WTC11 (cell line): ENCODE data around the gene C20orf96. TPM values are rescaled to one million over a fixed set of nuclear protein-coding genes. Genes with fewer than 3 reads are reported as not detected.

Experiments
- ATAC-seq: fragments of 200-7000 bp; cut with Tn5 transposase; 2 replicates; pipeline ENCODE4 v1.10.0; 2021; ENCODE audit warnings: mild to moderate bottlenecking, moderate library complexity
- CTCF ChIA-PET: fragments of 300-600 bp; sonication (Branson Sonifier 250); formaldehyde crosslinking; loops from one replicate; lab custom pipeline; 2021; ENCODE audit warnings: antibody characterized with exemption; lab: Charles Lee
- POLR2A ChIA-PET: fragments of 350-600 bp; sonication (Branson Sonifier 250); formaldehyde crosslinking; loops from one replicate; lab custom pipeline; 2021; ENCODE audit warnings: antibody characterized with exemption; lab: Charles Lee
- DNase-seq: peaks from one replicate; pipeline ENCODE4 v3.0.0; 2021; ENCODE audit warnings: low spot score
- H3K27ac Mint-ChIP-seq: 2 replicates; pipeline ENCODE4 v1.8.0; 2021; ENCODE audit warnings: mixed read lengths
- H3K27me3 Mint-ChIP-seq: 2 replicates; pipeline ENCODE4 v1.8.0; 2021; ENCODE audit warnings: low read depth, mild to moderate bottlenecking, moderate library complexity, mixed read lengths
- H3K36me3 Mint-ChIP-seq: 2 replicates; pipeline ENCODE4 v1.8.0; 2021; ENCODE audit warnings: mixed read lengths
- H3K4me1 Mint-ChIP-seq: 2 replicates; pipeline ENCODE4 v1.8.0; 2022; ENCODE audit warnings: mixed read lengths
- H3K4me3 Mint-ChIP-seq: 2 replicates; pipeline ENCODE4 v1.8.0; 2021; ENCODE audit warnings: mild to moderate bottlenecking, moderate library complexity, mixed read lengths
- H3K9me3 Mint-ChIP-seq: 2 replicates; pipeline ENCODE4 v1.8.0; 2021; ENCODE audit warnings: mixed read lengths
- ATF1 ChIP-seq: sonication (generic); formaldehyde crosslinking; IDR thresholded peaks from 2 replicates; pipeline ENCODE4 v1.8.1; 2023; ENCODE audit warnings: mild to moderate bottlenecking, moderate library complexity, missing genetic modification reagents
- ATF2 ChIP-seq: sonication (generic); formaldehyde crosslinking; IDR thresholded peaks from 2 replicates; pipeline ENCODE4 v1.8.1; 2022; ENCODE audit warnings: low read depth, missing genetic modification reagents, borderline replicate concordance
- ETV6 ChIP-seq: sonication (generic); formaldehyde crosslinking; IDR thresholded peaks from 2 replicates; pipeline ENCODE4 v1.8.1; 2022; ENCODE audit warnings: mild to moderate bottlenecking, missing genetic modification reagents
- FOXJ3 ChIP-seq: sonication (generic); formaldehyde crosslinking; IDR thresholded peaks from 2 replicates; pipeline ENCODE4 v1.9.0; 2021; ENCODE audit warnings: missing genetic modification reagents, mild to moderate bottlenecking, borderline replicate concordance
- GABPB1 ChIP-seq: sonication (generic); formaldehyde crosslinking; IDR thresholded peaks from 2 replicates; pipeline ENCODE4 v1.8.1; 2023; ENCODE audit warnings: mild to moderate bottlenecking, missing genetic modification reagents
- GRHL2 ChIP-seq: fragments of 250-450 bp; sonication (Bioruptor Pico); IDR thresholded peaks from 2 replicates; pipeline ENCODE4 v1.8.0; 2022; ENCODE audit warnings: mild to moderate bottlenecking, moderate library complexity; ENCODE audit not compliant: insufficient replicate concordance, severe bottlenecking
- HMGA2 ChIP-seq: fragments of 250-450 bp; sonication (Bioruptor Pico); IDR thresholded peaks from 2 replicates; pipeline ENCODE4 v1.4.0; 2021; ENCODE audit warnings: mild to moderate bottlenecking, moderate library complexity
- IRF2 ChIP-seq: sonication (generic); formaldehyde crosslinking; IDR thresholded peaks from 2 replicates; pipeline ENCODE4 v1.8.0; 2022; ENCODE audit warnings: low read depth, missing genetic modification reagents, borderline replicate concordance
- JUN ChIP-seq: sonication (generic); formaldehyde crosslinking; IDR thresholded peaks from 2 replicates; pipeline ENCODE4 v1.8.0; 2023; ENCODE audit warnings: mild to moderate bottlenecking, missing genetic modification reagents
- KAT7 ChIP-seq: sonication (generic); formaldehyde crosslinking; IDR thresholded peaks from 2 replicates; pipeline ENCODE4 v1.8.1; 2023; ENCODE audit warnings: missing genetic modification reagents, mild to moderate bottlenecking, borderline replicate concordance
- MXD4 ChIP-seq: fragments of 250-450 bp; sonication (Bioruptor Pico); IDR thresholded peaks from 2 replicates; pipeline ENCODE4 v1.8.0; 2021; ENCODE audit warnings: mild to moderate bottlenecking, moderate library complexity, borderline replicate concordance
- NFE2L1 ChIP-seq: sonication (generic); formaldehyde crosslinking; IDR thresholded peaks from 2 replicates; pipeline ENCODE4 v1.8.1; 2023; ENCODE audit warnings: missing genetic modification reagents
- NR1H2 ChIP-seq: sonication (generic); formaldehyde crosslinking; IDR thresholded peaks from 2 replicates; pipeline ENCODE4 v1.9.0; 2021; ENCODE audit warnings: mild to moderate bottlenecking, moderate library complexity, missing genetic modification reagents
- PREB ChIP-seq: sonication (generic); formaldehyde crosslinking; IDR thresholded peaks from 2 replicates; pipeline ENCODE4 v1.8.1; 2022; ENCODE audit warnings: mild to moderate bottlenecking, missing genetic modification reagents, moderate library complexity, borderline replicate concordance
- RELA ChIP-seq: sonication (generic); formaldehyde crosslinking; IDR thresholded peaks from 2 replicates; pipeline ENCODE4 v1.8.1; 2022; ENCODE audit warnings: missing genetic modification reagents, mild to moderate bottlenecking, borderline replicate concordance
- SMAD3 ChIP-seq: sonication (generic); formaldehyde crosslinking; IDR thresholded peaks from 2 replicates; pipeline ENCODE4 v1.8.0; 2022; ENCODE audit warnings: missing genetic modification reagents, mild to moderate bottlenecking, borderline replicate concordance
- USF2 ChIP-seq: sonication (generic); formaldehyde crosslinking; IDR thresholded peaks from 2 replicates; pipeline ENCODE4 v1.8.1; 2023; ENCODE audit warnings: mild to moderate bottlenecking, missing genetic modification reagents, moderate library complexity
- ZBTB21 ChIP-seq: sonication (generic); formaldehyde crosslinking; IDR thresholded peaks from 2 replicates; pipeline ENCODE4 v1.8.1; 2023; ENCODE audit warnings: mild to moderate bottlenecking, missing genetic modification reagents, borderline replicate concordance
- ZNF121 ChIP-seq: sonication (generic); formaldehyde crosslinking; IDR thresholded peaks from 2 replicates; pipeline ENCODE4 v1.8.0; 2023; ENCODE audit warnings: missing genetic modification reagents
- ZNF138 ChIP-seq: sonication (generic); formaldehyde crosslinking; conservative IDR thresholded peaks from 2 replicates; pipeline ENCODE4 v1.8.1; 2022; ENCODE audit warnings: mild to moderate bottlenecking, moderate library complexity, missing genetic modification reagents
- ZNF219 ChIP-seq: sonication (generic); formaldehyde crosslinking; IDR thresholded peaks from 2 replicates; pipeline ENCODE4 v1.8.0; 2023; ENCODE audit warnings: missing genetic modification reagents, mild to moderate bottlenecking, borderline replicate concordance
- ZNF232 ChIP-seq: sonication (generic); formaldehyde crosslinking; IDR thresholded peaks from 2 replicates; pipeline ENCODE4 v1.8.0; 2022; ENCODE audit warnings: mild to moderate bottlenecking, missing genetic modification reagents
- ZNF263 ChIP-seq: sonication (generic); formaldehyde crosslinking; IDR thresholded peaks from 2 replicates; pipeline ENCODE4 v1.8.1; 2022; ENCODE audit warnings: low read depth, mild to moderate bottlenecking, moderate library complexity, missing genetic modification reagents
- ZNF317 ChIP-seq: sonication (generic); formaldehyde crosslinking; IDR thresholded peaks from 2 replicates; pipeline ENCODE4 v1.8.1; 2023; ENCODE audit warnings: low read depth, mild to moderate bottlenecking, moderate library complexity, missing genetic modification reagents, borderline replicate concordance
- ZNF396 ChIP-seq: fragments of 250-450 bp; sonication (Bioruptor Pico); IDR thresholded peaks from 2 replicates; pipeline ENCODE4 v1.8.0; 2021; ENCODE audit warnings: mild to moderate bottlenecking, moderate library complexity, borderline replicate concordance
- ZNF423 ChIP-seq: fragments of 250-450 bp; sonication (Bioruptor Pico); IDR thresholded peaks from 2 replicates; pipeline ENCODE4 v2.1.2; 2022; ENCODE audit warnings: mild to moderate bottlenecking, moderate library complexity
- total RNA-seq: library from RNA; stranded (reverse); gene quantifications from 3 replicates; pipeline ENCODE4 v1.2.3, GENCODE V29; 2021
- TF ChIP-seq, protein P1 (sequence below): sonication (generic); formaldehyde crosslinking; conservative IDR thresholded peaks from 2 replicates; pipeline ENCODE4 v1.8.1; 2022; ENCODE audit warnings: mild to moderate bottlenecking, missing genetic modification reagents
- TF ChIP-seq, protein P2 (sequence below): sonication (generic); formaldehyde crosslinking; IDR thresholded peaks from 2 replicates; pipeline ENCODE4 v1.8.1; 2023; ENCODE audit warnings: mild to moderate bottlenecking, missing genetic modification reagents, moderate library complexity
- TF ChIP-seq, protein P3 (sequence below): sonication (generic); formaldehyde crosslinking; IDR thresholded peaks from 2 replicates; pipeline ENCODE4 v1.8.0; 2022; ENCODE audit warnings: mild to moderate bottlenecking, missing genetic modification reagents
- TF ChIP-seq, protein P4 (sequence below): sonication (generic); formaldehyde crosslinking; IDR thresholded peaks from 2 replicates; pipeline ENCODE4 v1.8.1; 2023; ENCODE audit warnings: mild to moderate bottlenecking, missing genetic modification reagents
- TF ChIP-seq, protein P5 (sequence below): fragments of 250-450 bp; sonication (Bioruptor Pico); IDR thresholded peaks from 2 replicates; pipeline ENCODE4 v2.1.2; 2022; ENCODE audit warnings: mild to moderate bottlenecking, moderate library complexity

The C20orf96 gene
- total RNA-seq, 1 experiment from 2014 or later, result 22.1 TPM

GRCh38 chr20:325889-326644 is 35.5 kb upstream of the C20orf96 start:
- POLR2A ChIA-PET, result interaction anchor here (1.9 to 5.0 kb wide), 5 partner anchors 16 to 47 kb away, joined by 7 to 110 read pairs (median 22); partner anchors contain the start of genes NRSN2 and ZCCHC3
- DNase-seq, result peak; percentile 70
- Mint-ChIP-seq H3K4me3 (peak overlapping the region; percentile 87), H3K4me1 (peaks cover 59% of the 10 kb centered on the region), H3K27me3 (no peaks in the 10 kb centered on the region), H3K9me3 (no peaks in the 10 kb centered on the region), H3K27ac (peak overlapping the region; percentile 86; the same call in 1 of the 2 replicates), H3K36me3 (peaks cover 16% of the 10 kb centered on the region)
- no peak for ATAC-seq
- CTCF ChIA-PET, result interaction anchor here (0.6 to 3.9 kb wide), 5 partner anchors 17 to 60 kb away, joined by 3 to 55 read pairs (median 12); no protein-coding TSS in a partner anchor
- TF ChIP-seq ETV6 (CRISPR knock-in tag) (peak; percentile 31; the same call in 1 of the 2 replicates), RELA (CRISPR knock-in tag) (no peak), ZNF396 (no peak), KAT7 (CRISPR knock-in tag) (peak; percentile 37; the same call in 1 of the 2 replicates), NR1H2 (CRISPR knock-in tag) (no peak), ZNF263 (CRISPR knock-in tag) (0 out of 2 replicates have a peak, but pooled peaks have one; percentile 16), ZNF423 (CRISPR knock-in tag) (no peak), ZNF232 (peak; percentile 30; the same call in 1 of the 2 replicates), ATF1 (CRISPR knock-in tag) (no peak), SMAD3 (CRISPR knock-in tag) (no peak), ATF2 (CRISPR knock-in tag) (no peak), ZNF219 (no peak), MXD4 (CRISPR knock-in tag) (no peak), HMGA2 (CRISPR knock-in tag) (no peak), USF2 (CRISPR knock-in tag) (no peak), GRHL2 (no peak), ZNF317 (CRISPR knock-in tag) (no peak), ZNF121 (CRISPR knock-in tag) (no peak), PREB (CRISPR knock-in tag) (no peak), ZNF138 (CRISPR knock-in tag) (no peak), FOXJ3 (no peak), NFE2L1 (CRISPR knock-in tag) (no peak), IRF2 (no peak), GABPB1 (CRISPR knock-in tag) (peak; percentile 25), JUN (CRISPR knock-in tag) (no peak), ZBTB21 (CRISPR knock-in tag) (no peak)
- TF ChIP-seq, protein P1, sequence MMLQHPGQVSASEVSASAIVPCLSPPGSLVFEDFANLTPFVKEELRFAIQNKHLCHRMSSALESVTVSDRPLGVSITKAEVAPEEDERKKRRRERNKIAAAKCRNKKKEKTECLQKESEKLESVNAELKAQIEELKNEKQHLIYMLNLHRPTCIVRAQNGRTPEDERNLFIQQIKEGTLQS (CRISPR knock-in tag), result no peak
- TF ChIP-seq, protein P2, sequence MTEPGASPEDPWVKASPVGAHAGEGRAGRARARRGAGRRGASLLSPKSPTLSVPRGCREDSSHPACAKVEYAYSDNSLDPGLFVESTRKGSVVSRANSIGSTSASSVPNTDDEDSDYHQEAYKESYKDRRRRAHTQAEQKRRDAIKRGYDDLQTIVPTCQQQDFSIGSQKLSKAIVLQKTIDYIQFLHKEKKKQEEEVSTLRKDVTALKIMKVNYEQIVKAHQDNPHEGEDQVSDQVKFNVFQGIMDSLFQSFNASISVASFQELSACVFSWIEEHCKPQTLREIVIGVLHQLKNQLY (CRISPR knock-in tag), result no peak
- TF ChIP-seq, protein P3, sequence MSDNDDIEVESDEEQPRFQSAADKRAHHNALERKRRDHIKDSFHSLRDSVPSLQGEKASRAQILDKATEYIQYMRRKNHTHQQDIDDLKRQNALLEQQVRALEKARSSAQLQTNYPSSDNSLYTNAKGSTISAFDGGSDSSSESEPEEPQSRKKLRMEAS (CRISPR knock-in tag), result no peak
- TF ChIP-seq, protein P4, sequence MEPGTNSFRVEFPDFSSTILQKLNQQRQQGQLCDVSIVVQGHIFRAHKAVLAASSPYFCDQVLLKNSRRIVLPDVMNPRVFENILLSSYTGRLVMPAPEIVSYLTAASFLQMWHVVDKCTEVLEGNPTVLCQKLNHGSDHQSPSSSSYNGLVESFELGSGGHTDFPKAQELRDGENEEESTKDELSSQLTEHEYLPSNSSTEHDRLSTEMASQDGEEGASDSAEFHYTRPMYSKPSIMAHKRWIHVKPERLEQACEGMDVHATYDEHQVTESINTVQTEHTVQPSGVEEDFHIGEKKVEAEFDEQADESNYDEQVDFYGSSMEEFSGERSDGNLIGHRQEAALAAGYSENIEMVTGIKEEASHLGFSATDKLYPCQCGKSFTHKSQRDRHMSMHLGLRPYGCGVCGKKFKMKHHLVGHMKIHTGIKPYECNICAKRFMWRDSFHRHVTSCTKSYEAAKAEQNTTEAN (CRISPR knock-in tag), result 0 out of 2 replicates have a peak, but pooled peaks have one; percentile 55
- TF ChIP-seq, protein P5, sequence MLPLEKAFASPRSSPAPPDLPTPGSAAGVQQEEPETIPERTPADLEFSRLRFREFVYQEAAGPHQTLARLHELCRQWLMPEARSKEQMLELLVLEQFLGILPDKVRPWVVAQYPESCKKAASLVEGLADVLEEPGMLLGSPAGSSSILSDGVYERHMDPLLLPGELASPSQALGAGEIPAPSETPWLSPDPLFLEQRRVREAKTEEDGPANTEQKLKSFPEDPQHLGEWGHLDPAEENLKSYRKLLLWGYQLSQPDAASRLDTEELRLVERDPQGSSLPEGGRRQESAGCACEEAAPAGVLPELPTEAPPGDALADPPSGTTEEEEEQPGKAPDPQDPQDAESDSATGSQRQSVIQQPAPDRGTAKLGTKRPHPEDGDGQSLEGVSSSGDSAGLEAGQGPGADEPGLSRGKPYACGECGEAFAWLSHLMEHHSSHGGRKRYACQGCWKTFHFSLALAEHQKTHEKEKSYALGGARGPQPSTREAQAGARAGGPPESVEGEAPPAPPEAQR (CRISPR knock-in tag), result no peak
